SJCRH30 (cell line): ENCODE data around the gene PRELP. TPM values are rescaled to one million over a fixed set of nuclear protein-coding genes. Genes with fewer than 3 reads are reported as not detected.

Experiments
- DNase-seq, 2 experiments: peaks; one replicate each; pipeline ENCODE4 v3.0.0-alpha.2; 2015 to 2020
- H3K27ac ChIP-seq: fragments of 250-450 bp; sonication (Bioruptor Pico); 2 replicates; pipeline ENCODE4 v1.5.1; 2020; ENCODE audit warnings: mild to moderate bottlenecking, moderate library complexity
- H3K27me3 ChIP-seq: fragments of 250-450 bp; sonication (Bioruptor Pico); 2 replicates; pipeline ENCODE4 v1.5.1; 2020; ENCODE audit warnings: mild to moderate bottlenecking, moderate library complexity
- H3K36me3 ChIP-seq: fragments of 250-450 bp; sonication (Bioruptor Pico); 2 replicates; pipeline ENCODE4 v1.5.1; 2020; ENCODE audit warnings: mild to moderate bottlenecking, moderate library complexity
- H3K4me1 ChIP-seq: fragments of 250-450 bp; sonication (Bioruptor Pico); 2 replicates; pipeline ENCODE4 v1.5.1; 2020; ENCODE audit warnings: mild to moderate bottlenecking, moderate library complexity
- H3K4me3 ChIP-seq: fragments of 250-450 bp; sonication (Bioruptor Pico); 2 replicates; pipeline ENCODE4 v1.5.1; 2020; ENCODE audit warnings: mild to moderate bottlenecking, moderate library complexity
- H3K9me3 ChIP-seq: fragments of 250-450 bp; sonication (Bioruptor Pico); replicated peaks from 2 replicates; pipeline ENCODE4 v1.5.1; 2020; ENCODE audit warnings: mild to moderate bottlenecking, moderate library complexity
- total RNA-seq: library from RNA; depleted of rRNA; stranded (reverse); fragments of >200 nt; shearing (Covaris generic); gene quantifications from 2 replicates; pipeline ENCODE4 v1.2.3, GENCODE V29; 2014

Gene PRELP
- total RNA-seq, 1 experiment from 2014 or later = not detected

DNA sequence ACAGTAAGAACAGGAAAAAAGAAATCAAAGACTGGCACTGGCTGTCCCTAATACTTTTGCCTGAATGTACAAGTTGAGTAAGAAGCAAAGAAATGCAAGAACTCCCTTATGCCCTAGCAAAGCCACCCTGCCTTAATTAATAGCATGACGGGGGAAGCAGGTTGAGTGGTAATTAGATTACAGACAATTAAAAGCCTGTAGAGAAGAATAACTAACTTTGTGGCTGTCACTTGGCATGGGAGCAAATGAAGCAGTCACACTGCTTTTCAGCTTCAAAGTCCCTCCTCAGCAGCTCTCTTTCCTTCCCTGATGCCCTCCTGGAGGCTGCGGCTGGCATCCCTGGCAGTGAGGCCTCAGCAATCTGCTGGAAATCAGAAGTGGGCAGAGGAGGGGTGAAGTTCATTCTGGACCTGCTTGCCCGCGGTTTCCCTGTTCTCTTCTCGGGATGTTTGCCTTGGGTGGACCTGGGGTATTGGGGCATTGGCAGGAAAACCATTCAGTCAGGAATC is 21.7 kb downstream of the PRELP start:
- Histone ChIP-seq H3K27me3 (peaks cover 10% of the 10 kb centered on the region; the same call in 1 of the 2 replicates), H3K36me3 (no peaks in the 10 kb centered on the region), H3K4me1 (no peaks in the 10 kb centered on the region), H3K4me3 (no peak overlapping the region), H3K9me3 (no peaks in the 10 kb centered on the region), H3K27ac (no peak overlapping the region)
- no peak for DNase-seq

DNA sequence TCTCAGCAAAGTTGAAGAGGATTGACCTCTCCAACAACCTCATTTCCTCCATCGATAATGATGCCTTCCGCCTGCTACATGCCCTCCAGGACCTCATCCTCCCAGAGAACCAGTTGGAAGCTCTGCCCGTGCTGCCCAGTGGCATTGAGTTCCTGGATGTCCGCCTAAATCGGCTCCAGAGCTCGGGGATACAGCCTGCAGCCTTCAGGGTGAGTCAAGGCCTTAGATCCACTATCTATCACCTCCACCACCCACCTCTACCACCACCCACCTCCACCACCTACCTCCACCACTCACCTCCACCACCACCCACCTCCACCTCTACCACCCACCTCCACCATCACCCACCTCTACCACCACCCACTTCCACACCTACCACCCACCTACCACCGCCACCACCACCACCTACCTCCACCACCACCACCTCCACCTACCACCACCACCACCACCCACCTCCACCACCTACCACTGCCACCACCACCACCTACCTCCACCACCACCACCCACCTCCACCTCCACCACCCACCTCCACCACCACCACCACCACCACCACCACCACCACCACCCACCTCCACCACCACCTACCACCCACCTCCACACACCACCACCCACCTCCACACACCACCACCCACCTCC is 24.2 kb downstream of the PRELP start:
- no peak overlapping the region for H3K27ac ChIP-seq
- no peaks in the 10 kb centered on the region for H3K36me3 ChIP-seq
- no peaks in the 10 kb centered on the region for H3K9me3 ChIP-seq
- no peak overlapping the region for H3K4me3 ChIP-seq
- no peak for DNase-seq
- H3K27me3 ChIP-seq = no peaks in the 10 kb centered on the region
- peaks cover under 1% of the 10 kb centered on the region for H3K4me1 ChIP-seq

DNA sequence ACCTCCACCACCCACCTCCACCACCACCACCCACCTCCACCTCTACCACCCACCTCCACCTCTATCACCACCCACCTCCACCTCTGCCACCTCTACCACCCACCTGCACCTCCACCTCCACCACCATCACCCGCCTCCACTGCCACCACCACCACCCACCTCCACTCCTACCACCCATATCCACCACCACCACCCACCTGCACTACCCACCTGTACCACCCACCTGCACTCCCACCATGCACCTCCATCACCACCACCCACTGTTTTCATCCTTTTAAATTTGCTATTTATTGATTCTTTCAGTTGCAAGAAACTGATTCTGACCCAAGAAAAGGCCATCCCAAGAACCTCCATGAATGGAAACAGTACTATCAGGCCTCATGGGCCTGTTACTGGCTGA is 24.7 kb downstream of the PRELP start:
- Histone ChIP-seq H3K4me3 (no peak overlapping the region), H3K9me3 (no peaks in the 10 kb centered on the region)

DNA sequence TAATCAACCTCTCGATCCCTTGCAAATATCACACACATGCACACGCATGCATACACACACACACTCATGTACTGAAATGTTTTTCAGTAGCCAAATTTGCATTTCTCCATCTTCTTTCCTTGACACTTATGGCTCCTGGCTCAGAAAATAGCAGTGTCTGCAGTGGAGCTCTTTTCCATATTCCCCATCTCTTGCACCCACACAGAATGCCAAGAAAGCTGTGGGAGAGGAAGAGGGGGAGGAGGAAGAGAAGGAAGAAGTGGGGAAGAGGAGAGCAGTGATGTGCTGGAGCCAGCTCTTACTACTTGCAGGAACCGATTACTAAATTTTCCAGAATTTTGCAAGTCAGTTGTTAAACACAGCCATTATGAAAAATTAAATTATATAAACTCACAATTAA is 28.2 kb downstream of the PRELP start:
- H3K27ac ChIP-seq = no peak overlapping the region
- DNase-seq = no peak
- H3K36me3 ChIP-seq = no peaks in the 10 kb centered on the region
- peaks cover 36% of the 10 kb centered on the region for H3K4me1 ChIP-seq
- no peaks in the 10 kb centered on the region for H3K9me3 ChIP-seq
- no peaks in the 10 kb centered on the region for H3K27me3 ChIP-seq
- H3K4me3 ChIP-seq = no peak overlapping the region

More for the DNA sequence above, 24.7 kb downstream of the PRELP start:
- Histone ChIP-seq H3K36me3 (no peaks in the 10 kb centered on the region), H3K27me3 (no peaks in the 10 kb centered on the region), H3K4me1 (peaks cover 5% of the 10 kb centered on the region), H3K27ac (no peak overlapping the region)
- DNase-seq = no peak

DNA sequence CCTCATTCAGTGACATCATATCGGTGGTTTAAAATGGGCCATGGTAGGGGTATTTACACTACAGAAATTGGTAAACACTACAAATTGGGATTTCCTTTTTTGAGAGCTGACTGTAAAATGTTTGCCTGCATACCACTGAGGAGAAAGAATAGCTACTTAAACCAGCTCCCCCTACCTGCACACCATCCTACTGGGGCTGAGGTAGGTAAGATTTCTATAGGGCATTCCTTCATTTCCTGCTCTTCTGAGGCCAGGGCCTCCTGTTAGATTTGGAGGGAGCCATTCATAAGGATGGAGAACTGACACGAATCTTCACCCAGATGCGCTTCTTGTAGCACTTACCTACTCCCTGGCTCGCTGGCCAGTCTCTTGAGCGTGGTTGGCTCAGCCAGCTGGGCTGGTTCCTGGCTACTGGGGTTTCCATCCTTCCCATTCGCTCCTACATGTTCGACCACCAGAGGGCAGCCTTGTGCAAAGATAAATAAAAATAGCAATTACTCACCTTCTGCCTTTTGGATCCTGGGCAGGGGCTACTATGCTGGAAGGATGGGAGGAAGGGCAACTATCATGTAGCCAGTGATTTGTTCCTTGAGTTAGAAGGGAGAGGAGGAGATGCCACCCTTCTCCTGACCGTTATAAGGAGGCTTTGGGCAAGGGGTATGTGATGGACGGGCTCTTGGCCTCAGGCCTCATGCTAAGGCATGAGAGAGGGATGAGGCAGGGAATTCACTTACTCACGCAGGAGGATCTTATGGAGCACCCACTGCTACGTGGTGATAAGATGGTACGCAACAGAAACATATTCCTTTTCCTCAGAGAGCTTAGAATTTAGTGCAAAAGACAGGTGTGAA is 29.0 kb downstream of the PRELP start:
- Histone ChIP-seq H3K9me3 (no peaks in the 10 kb centered on the region), H3K4me3 (no peak overlapping the region), H3K36me3 (no peaks in the 10 kb centered on the region), H3K27me3 (no peaks in the 10 kb centered on the region), H3K27ac (no peak overlapping the region), H3K4me1 (peaks cover 40% of the 10 kb centered on the region)
- DNase-seq = peak; percentile 83 to 95

DNA sequence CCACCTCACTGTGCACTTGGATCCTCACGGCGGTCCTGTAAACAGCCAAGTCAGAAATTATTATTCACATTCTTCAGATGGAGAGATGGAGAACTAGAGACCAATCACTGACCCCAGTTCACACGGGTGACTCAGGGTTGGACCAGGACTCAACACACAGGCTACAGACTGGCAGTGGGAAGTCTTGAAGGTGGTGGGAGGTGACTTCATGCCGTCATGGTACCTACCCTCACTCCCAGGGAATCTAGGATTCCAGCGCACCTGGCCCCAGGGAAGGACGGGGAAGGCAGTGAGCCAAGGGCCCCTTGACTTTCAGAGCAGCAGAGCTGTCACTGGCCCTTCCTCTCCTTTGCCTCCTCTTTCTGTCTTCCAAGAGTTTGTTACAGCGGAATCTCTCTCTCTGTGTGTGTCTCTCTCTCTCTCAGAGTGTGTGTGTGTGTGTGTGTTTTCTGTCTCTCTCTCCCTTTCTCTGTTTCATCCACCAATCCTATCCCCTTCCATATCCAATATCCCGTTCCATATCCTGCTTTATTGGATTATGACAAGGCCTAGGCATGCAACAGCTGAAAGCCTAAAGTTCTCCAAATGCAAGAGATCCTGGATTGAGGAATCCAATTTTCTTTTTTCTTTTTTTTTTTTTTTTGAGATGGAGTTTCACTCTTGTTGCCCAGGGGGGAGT is 30.1 kb downstream of the PRELP start:
- peak overlapping the region; percentile 92 for H3K27ac ChIP-seq
- H3K27me3 ChIP-seq = no peaks in the 10 kb centered on the region
- H3K36me3 ChIP-seq = no peaks in the 10 kb centered on the region
- DNase-seq = peak in 1 of 2 experiments; percentile 59
- H3K4me1 ChIP-seq = peaks cover 40% of the 10 kb centered on the region
- H3K4me3 ChIP-seq = no peak overlapping the region
- no peaks in the 10 kb centered on the region for H3K9me3 ChIP-seq

DNA sequence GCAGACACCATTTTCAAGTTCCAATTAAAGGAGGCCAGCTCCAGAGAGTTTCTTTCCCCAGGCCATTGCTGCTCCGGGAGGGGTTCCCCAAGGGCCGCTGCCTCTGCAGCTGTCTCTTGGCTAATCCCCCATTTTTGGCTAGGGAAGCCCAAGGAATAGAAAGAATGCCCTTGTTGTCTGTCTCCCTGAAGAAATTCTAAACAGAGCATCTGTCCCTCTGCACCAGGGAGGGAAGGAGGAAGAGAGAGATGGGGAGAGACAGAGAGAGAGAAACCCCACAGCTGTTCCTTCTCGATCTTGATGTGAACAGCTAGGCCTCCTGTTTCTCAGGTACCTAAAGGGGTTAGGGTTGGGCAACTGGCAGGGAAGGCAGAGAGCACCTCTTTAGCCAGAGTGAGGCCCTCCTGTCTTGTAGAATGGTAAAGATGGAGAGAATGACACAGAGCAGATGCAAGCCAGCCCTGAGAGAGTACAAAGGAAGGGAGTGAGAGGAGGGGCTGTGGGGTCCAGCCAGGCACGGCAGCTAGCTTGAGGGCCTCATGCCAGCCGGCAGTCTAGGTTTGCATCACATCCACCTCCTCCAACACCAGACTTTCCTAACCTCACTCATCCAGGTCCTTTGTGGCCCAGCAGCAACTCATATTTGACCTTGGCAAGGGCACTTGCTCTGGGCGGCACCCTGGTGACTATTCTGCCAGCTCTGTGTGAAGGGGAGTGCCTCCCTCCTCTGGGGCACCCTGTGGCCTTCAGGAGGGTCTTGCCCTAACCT is 31.4 kb downstream of the PRELP start:
- peak overlapping the region; percentile 92 for H3K27ac ChIP-seq
- peaks cover 42% of the 10 kb centered on the region for H3K4me1 ChIP-seq
- peak overlapping the region; percentile 1; the same call in 1 of the 2 replicates for H3K4me3 ChIP-seq
- H3K9me3 ChIP-seq = no peaks in the 10 kb centered on the region
- H3K27me3 ChIP-seq = no peaks in the 10 kb centered on the region
- H3K36me3 ChIP-seq = no peaks in the 10 kb centered on the region
- DNase-seq = peak; percentile 95 to 99

DNA sequence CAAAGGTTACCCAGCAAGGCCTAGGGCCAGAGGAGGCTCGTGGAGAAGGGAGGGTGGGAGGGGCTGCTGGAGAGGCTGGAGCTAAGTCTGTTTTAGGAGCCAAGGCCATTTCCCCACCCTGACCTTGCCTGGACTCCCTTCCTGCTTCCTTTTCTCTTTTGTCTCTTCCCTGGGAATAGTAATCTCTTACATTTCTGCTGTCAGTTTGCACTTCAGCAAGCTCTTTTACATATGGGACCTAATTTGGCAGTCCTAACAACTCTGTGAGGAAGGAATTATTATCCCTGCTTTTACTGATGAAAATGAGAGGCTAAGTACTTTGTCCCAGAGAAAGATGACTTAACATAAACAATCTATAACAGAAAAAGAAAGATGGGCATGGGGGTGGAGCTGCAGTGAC is 32.2 kb downstream of the PRELP start:
- Histone ChIP-seq H3K27ac (peak overlapping the region; percentile 92), H3K9me3 (no peaks in the 10 kb centered on the region), H3K27me3 (no peaks in the 10 kb centered on the region), H3K36me3 (no peaks in the 10 kb centered on the region), H3K4me1 (peaks cover 49% of the 10 kb centered on the region), H3K4me3 (no peak overlapping the region)
- peak in 1 of 2 experiments; percentile 50 for DNase-seq

DNA sequence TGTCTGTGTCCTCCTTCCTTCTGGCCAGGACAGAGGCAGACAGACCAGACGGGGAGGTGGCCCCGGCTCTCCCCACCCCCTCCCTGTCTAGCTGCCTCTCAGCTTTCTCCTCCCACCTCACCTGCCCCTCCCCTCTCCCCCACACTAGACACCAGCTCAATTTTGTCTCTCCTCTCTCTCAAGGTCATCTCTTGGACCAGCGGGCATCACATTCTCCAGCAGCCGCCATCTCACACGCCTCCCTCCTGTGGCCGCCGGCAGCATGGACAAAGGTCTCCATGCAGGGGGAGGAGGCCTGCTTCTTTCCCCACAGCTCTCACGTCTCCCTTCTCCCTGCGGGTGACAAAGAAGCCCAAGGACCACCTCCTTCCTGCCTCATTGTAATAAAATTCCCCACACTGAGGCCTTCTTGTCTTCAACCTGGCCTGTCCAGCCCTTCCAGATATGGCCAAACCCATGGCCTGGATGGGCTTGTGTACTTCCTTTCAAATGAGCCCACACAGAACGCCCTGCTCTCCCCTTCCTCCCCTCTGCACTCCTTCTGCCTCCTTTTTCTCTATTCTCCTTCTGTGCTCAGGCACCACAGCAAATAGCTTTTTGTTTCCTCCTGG is 33.0 kb downstream of the PRELP start:
- Histone ChIP-seq H3K4me3 (no peak overlapping the region), H3K27ac (peak overlapping the region; percentile 92; the same call in 1 of the 2 replicates), H3K36me3 (no peaks in the 10 kb centered on the region), H3K9me3 (no peaks in the 10 kb centered on the region), H3K4me1 (peaks cover 57% of the 10 kb centered on the region), H3K27me3 (no peaks in the 10 kb centered on the region)
- DNase-seq = peak in 1 of 2 experiments; percentile 20

DNA sequence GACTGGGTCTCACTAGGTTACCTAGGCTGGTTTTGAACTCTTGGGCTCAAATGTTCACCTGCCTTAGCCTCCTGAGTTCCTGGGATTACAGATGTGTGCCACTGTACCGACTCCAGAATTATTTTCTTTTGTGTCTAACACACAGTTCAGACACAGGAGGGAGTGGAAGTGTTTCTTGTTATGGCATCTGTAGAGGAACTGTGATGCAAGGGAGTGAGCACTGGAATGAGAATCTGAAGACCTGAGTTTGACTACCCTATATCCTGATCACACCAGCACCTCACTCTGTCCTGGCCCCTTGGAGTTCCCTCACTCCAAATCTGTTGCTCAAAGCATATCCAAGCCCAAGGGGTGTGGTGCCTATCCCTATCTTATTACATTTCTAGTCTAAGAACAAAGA is 33.5 kb downstream of the PRELP start:
- H3K9me3 ChIP-seq = no peaks in the 10 kb centered on the region
- H3K27ac ChIP-seq = no peak overlapping the region
- peaks cover 62% of the 10 kb centered on the region for H3K4me1 ChIP-seq
- no peaks in the 10 kb centered on the region for H3K36me3 ChIP-seq
- DNase-seq = no peak
- no peak overlapping the region for H3K4me3 ChIP-seq
- H3K27me3 ChIP-seq = no peaks in the 10 kb centered on the region

DNA sequence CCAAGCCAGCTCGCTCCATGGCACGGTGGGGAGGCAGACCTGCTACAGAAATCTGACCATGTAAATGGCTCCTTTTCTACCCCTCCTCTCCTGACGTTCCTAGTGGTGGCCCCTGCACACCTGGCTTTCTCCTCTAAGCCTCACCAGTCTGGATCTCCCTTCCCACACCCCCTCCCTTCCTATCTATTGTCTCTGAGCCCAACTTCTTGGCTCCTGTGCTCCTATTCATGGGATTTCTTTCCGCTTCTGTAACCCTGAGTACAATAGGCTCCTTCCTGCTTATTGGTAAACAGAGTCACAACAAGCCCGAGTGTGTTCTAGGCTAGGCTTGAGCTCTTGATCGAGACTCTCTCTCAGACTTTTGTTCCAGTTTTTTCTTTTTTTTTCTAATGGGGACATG is 35.9 kb downstream of the PRELP start:
- H3K27me3 ChIP-seq = no peaks in the 10 kb centered on the region
- H3K4me1 ChIP-seq = peaks cover 48% of the 10 kb centered on the region
- H3K4me3 ChIP-seq = no peak overlapping the region
- H3K27ac ChIP-seq = no peak overlapping the region
- no peaks in the 10 kb centered on the region for H3K9me3 ChIP-seq
- DNase-seq = no peak
- H3K36me3 ChIP-seq = no peaks in the 10 kb centered on the region

DNA sequence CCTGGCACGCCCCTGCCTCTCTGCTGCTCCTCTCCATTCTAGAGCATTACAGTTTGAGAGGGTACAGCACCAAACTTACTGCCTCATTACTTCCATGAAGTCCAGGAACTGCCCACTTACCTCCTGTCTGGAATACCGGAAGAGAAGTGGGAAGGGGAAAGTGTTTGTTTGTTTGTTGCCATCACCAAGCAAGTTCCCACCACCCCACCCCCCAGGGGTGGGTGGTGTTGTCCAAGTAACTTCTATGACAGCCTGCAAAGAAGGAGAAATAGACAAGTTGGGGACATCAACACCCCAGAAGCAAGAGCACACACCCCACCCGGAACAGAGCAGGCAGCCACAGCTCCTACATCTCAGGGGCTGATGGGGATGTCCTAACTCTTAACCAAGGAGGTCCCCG is 36.3 kb downstream of the PRELP start:
- DNase-seq = no peak
- Histone ChIP-seq H3K27me3 (no peaks in the 10 kb centered on the region), H3K9me3 (no peaks in the 10 kb centered on the region), H3K4me1 (peaks cover 48% of the 10 kb centered on the region), H3K36me3 (no peaks in the 10 kb centered on the region), H3K27ac (peak overlapping the region; percentile 51; the same call in 1 of the 2 replicates), H3K4me3 (no peak overlapping the region)

DNA sequence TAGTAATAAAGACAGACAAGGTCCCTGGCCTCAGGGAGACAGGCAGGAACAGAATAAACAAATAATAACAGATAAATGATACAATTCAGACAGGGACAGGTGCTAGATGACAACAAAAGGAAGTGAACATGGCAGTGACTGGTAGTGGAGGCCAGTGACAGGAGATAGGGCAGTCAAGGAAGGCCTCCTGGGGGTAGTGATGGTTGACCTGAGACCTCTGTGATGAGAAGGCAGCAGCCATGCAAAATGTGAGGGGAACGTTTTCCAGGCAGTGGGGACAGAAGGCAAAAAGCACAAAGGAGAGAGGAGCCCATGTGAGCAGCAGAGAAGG is 36.9 kb downstream of the PRELP start:
- H3K27ac ChIP-seq = peak overlapping the region; percentile 51
- H3K4me1 ChIP-seq = peaks cover 48% of the 10 kb centered on the region
- no peaks in the 10 kb centered on the region for H3K27me3 ChIP-seq
- no peak overlapping the region for H3K4me3 ChIP-seq
- H3K36me3 ChIP-seq = no peaks in the 10 kb centered on the region
- no peak for DNase-seq
- H3K9me3 ChIP-seq = no peaks in the 10 kb centered on the region
